GM12873 (cell line): ENCODE measurements around the gene SKA2.

Source experiments
- CTCF ChIP-seq: IDR thresholded peaks from 2 replicates; pipeline ENCODE4 v1.5.1; 2012; ENCODE audit warnings: low read depth, mild to moderate bottlenecking, moderate library complexity, low read length, control low read depth; ENCODE audit not compliant: insufficient read depth; ENCODE audit errors: missing control alignments

Gene SKA2

GRCh38 chr17:59151006-59151405 is 4.0 kb downstream of the SKA2 start:
- TF ChIP-seq CTCF: no peak

GRCh38 chr17:59149841-59150511 is 5.0 kb downstream of the SKA2 start:
- TF ChIP-seq CTCF: no peak

GRCh38 chr17:59149051-59149450 is 5.9 kb downstream of the SKA2 start:
- TF ChIP-seq CTCF: no peak

- no peak for TF ChIP-seq CTCF
Measured at GRCh38 chr17:59145571-59146096, 9.4 kb downstream of the SKA2 start.

GRCh38 chr17:59141860-59142259 is 13.1 kb downstream of the SKA2 start:
- TF ChIP-seq CTCF: no peak

- TF ChIP-seq CTCF: no peak
Measured at GRCh38 chr17:59139939-59140338, 15.0 kb downstream of the SKA2 start.

- no peak for TF ChIP-seq CTCF
Measured at GRCh38 chr17:59131131-59131530, 23.9 kb downstream of the SKA2 start.
